Fibroblast of upper back skin (primary cell): ENCODE results near the gene COL25A1.

ENCODE experiments used
- DNase-seq: peaks from one replicate; pipeline ENCODE4 v3.0.0-alpha.2; 2013

Gene COL25A1

DNA sequence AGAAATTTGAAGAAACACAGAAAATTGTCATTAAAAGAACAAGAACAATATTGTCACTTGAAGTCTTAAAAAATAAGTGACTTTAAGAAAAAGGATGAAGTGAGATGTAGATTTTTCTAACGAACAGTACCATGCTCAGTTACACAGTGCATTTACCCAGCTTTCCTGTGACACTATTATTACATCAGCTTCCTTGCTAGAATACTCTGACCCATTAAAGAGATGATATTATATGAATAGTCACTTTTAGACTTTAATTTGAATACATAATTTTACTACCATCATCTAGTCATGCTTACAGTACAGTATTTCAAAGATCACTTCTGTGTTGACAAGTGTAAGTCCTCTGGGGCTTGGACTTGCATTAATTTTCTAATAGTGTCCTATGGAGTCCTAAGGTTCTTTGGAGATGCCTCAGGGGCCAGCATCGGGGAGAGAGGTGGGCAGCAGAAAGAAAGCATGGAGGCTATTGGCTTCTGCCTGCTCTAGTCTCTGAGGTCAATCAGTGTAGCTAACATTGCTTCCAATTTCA is 10.7 kb downstream of the COL25A1 start:
- DNase-seq = no peak

GRCh38 chr4:109290918-109291317 is 11.5 kb downstream of the COL25A1 start:
- DNase-seq = no peak

- no peak for DNase-seq
These were observed 23.8 kb downstream of the COL25A1 start for GRCh38 chr4:109278594-109279031.

- DNase-seq = no peak
These were observed 25.9 kb downstream of the COL25A1 start for GRCh38 chr4:109276482-109277095.

DNA sequence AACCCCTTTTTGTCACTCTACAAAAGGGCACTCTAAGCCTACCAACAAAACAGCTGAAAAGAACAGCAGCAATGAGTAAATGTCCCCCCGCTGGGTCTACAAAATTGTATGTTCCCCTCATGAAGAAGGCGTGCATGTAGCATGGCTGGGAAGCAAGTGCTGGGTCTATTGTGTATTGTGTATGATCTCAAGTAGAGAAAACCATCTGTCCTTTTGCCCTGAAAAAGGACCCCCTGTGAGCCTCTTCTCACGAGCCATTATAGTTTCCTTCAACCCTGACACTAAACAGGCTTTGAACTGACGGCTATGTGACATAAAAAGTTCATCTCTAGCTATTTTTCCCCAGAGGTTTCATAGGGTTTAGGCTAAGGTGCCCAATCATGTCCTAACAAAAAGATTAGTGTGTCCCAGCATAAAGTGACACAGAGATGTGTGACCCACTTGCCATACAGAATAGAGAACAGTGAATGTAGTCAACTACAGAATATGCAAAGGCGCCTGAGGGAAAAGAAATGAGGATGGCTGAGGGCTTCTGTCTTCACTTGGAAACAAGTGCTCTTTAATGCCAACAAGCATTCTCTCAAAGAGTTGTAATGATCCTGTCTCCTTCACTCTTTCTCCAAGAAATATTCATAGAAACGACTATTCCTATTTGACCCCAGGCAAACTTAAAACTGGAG is 27.3 kb downstream of the COL25A1 start:
- DNase-seq = no peak

- DNase-seq = no peak
These were observed 35.6 kb downstream of the COL25A1 start for GRCh38 chr4:109266891-109267290.

DNA sequence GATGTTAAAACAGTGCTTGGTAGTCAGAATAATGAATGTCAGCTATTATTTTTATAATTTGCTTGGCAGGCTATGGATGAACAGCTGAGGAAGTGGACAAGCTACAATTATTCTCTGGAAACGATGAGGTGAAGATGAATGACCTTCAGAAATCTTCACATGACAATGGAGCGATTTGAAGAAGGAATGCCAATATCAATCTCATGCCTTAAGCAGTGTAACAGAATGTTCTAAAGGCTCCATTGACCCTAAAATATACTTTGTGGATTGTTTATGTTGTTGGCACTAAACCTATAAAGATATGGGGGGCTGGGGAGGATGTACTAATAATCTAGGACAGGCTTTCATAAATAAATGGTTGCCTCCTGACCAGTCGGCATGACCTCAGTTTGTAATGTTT is 36.2 kb downstream of the COL25A1 start:
- no peak for DNase-seq

DNA sequence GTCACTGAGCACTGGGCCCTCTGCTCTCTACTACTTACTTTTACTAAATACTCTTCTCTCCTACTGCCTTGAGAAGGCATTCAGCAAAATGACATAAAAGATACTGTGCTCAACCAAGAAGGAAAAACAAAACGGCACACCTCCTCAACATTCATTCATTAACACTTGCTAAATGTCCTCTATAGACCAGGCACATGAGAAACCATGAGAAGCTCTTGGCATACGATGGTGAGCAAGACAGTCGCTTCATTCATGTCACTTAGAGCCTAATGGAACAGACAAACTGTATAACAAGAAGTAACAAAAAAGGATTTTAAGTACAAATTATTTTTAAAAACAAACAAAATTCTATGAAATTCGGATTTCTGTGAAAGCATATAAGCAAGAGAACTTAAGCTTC is 38.7 kb downstream of the COL25A1 start:
- DNase-seq = no peak

- DNase-seq = no peak
These were observed 45.6 kb downstream of the COL25A1 start for GRCh38 chr4:109256818-109257217.

DNA sequence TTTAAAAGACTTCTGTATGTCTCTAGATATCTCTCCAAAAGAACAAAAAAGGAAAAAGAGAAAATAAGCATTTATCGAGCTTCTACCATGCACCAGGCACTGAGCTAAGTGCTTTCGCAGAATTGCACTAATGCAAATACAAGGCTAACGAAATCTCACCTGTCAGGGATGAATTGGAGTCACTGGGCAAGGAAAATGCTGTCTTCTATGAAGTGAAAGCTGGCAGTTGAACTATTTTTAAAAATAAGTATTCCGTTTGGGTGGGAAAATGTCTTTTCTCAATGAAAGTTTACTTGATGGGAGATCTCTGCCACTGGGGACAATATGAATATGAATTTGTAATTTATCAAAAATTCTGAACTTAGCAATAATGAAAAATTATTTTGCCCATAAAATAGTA is 47.6 kb downstream of the COL25A1 start:
- DNase-seq = no peak

DNA sequence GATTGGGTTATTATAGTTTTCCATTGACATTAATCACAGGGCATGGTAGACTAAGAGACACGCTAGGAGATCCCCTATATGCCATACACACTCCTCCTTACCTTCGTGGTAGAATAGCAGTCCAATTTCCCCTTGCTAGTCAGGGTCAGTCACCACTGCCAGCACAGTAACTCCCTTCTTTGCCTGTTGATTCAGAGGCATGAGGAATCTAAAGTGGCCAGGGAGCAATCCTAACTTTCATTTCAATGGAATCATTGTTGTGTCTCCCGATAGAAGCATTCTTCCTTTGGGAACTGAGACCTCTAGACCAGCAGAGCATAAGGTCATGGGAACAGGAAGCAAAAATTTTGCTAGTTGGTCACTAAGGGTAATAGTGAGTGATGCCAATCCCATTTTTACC is 51.1 kb downstream of the COL25A1 start:
- no peak for DNase-seq

- DNase-seq = no peak
These were observed 54.0 kb downstream of the COL25A1 start for GRCh38 chr4:109248322-109248900.

- DNase-seq = no peak
These were observed 58.6 kb downstream of the COL25A1 start for GRCh38 chr4:109243871-109244270.

GRCh38 chr4:109238746-109239145 is 63.7 kb downstream of the COL25A1 start:
- DNase-seq = no peak

DNA sequence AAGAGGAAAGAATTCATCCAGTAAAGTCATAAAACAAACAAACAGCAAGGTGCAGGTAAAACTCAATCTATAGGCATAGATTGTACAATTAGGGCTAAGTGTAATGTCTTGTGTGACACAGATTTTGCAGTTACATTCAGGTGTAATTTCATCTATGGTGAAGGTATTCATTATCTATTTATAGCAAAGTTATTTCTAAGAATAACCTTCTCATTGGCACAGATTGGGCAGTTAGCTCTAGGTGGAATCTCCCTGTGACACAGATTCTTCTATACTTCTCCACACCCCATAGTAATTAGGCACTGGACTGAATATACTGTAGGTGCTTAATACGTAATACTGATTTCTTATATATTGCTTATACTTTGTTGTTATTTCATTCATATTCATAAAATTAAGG is 66.8 kb downstream of the COL25A1 start:
- no peak for DNase-seq

DNA sequence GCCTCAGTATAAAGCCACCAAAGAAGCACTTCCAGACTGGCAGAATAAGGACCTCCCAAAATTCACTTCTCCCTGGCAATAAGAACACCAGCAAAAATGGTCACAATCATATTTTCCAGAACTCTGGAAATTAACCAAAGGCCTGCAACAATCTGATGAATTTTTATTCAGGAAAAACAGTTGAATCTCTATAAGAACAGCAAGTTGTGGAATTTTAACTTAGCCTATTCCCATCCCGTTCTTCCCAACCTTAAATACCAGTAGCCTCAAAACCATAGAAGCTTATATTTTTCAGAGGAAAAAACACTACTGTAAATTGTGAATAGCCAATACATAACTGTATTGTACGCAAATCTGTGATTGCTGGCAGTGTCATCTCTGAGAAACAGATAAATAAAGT is 67.9 kb downstream of the COL25A1 start:
- DNase-seq = no peak

- no peak for DNase-seq
These were observed 68.9 kb downstream of the COL25A1 start for GRCh38 chr4:109233570-109233969.

GRCh38 chr4:109232681-109233080 is 69.8 kb downstream of the COL25A1 start:
- DNase-seq = no peak

DNA sequence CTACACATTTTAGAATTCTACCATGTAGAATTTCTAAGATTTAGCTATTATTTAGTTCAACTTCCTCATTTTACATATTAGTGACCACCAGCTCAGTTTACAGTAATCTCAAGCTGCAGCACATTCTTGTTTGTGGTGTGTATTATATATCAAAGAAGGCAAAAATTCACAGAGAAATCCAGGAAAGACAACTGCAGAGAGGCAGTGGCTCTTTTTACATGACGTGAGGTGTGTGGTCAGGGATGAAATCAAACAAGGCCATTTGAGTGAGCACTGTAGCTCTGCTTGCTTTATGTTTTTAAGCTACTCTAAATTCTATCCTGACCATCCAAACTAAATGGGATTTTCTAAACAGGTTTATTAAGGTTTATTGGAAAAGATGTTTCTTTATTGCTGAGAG is 71.1 kb downstream of the COL25A1 start:
- no peak for DNase-seq

DNA sequence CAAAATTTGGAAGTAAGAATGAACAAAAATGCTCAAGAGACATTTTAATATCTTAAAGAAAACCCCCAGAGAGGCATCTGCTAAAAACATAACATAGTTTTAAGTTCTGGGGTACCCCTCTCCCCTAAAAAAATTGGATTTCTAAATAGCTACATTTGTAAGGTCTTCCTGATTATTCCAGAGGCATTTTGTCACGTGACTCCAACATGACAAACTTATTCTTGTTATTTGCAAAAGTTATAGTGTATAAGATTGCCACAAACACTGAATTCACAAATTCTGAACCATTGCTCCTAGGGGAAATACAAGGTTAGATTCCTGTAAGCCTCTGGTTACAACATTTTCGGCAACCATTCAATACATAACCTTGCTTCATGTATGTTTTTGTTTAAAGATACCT is 73.4 kb downstream of the COL25A1 start:
- DNase-seq = no peak

DNA sequence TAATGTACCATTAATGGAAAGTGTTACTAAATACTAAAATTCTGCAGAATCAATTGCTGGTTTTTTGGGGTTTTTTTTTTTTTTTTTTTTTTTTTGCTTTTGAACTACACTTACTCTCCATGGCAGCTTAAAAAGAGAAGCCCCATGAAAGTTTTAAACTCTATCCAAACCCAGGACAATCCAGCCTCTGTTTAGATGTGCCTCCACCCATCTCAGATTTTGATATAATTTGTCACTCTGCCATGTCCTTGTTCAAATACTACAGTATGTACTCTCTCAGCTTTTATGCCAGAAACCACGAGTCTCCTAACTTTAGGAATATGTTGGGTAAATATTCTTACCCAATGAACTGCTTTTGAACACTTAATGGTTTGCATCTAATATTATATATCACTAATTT is 84.2 kb downstream of the COL25A1 start:
- DNase-seq = no peak

- DNase-seq = no peak
These were observed 86.3 kb downstream of the COL25A1 start for GRCh38 chr4:109216085-109216696.

DNA sequence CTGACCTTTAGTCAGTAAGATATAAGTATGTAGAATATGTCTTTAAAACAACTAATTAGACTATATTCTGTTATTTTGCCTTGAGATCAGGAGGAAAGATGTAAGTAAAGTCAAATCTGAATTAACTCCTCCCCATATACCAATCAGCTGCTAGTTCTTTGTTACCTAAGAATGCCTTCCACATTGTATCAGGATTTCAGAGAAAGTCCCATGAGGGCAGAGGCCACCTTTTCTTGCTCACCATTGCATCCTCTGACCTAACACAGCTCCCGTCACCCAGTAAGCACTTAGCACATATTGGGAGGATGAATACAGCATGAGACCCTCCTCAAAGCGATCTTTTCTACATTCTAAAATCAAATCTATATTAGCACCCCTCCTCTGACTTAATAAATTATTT is 87.0 kb downstream of the COL25A1 start:
- no peak for DNase-seq
